Lower lobe of right lung (tissue), 2 donors: ENCODE results near the gene SMG6. TPM values are rescaled to one million over a fixed set of nuclear protein-coding genes. Genes with fewer than 3 reads are reported as not detected.
"Not testable (repeated sequence)": the region's sequence is repeated elsewhere in the genome, so short reads cannot be mapped to it uniquely, and the experiment has no call there.

ENCODE experiments used
- ATAC-seq, 2 donors: fragments of 200-7000 bp; cut with Tn5 transposase; one replicate each; pipeline ENCODE4 v1.9.1; 2020 to 2022; ENCODE audit warnings: mild to moderate bottlenecking in 2 of 2, moderate library complexity in 2 of 2
- DNase-seq: peaks from one replicate; pipeline ENCODE4 v3.0.0-alpha.2; 2020
- H3K27ac ChIP-seq: fragments of 200-600 bp; one replicate; pipeline ENCODE4 v1.8.0; 2022
- H3K27me3 ChIP-seq: fragments of 200-600 bp; one replicate; pipeline ENCODE4 v1.8.0; 2022; ENCODE audit warnings: low read depth
- H3K36me3 ChIP-seq: fragments of 200-600 bp; one replicate; pipeline ENCODE4 v1.8.0; 2022; ENCODE audit warnings: mild to moderate bottlenecking
- H3K4me1 ChIP-seq: fragments of 200-600 bp; one replicate; pipeline ENCODE4 v1.8.0; 2022
- H3K4me3 ChIP-seq: fragments of 200-600 bp; one replicate; pipeline ENCODE4 v1.8.0; 2022; ENCODE audit warnings: mild to moderate bottlenecking
- H3K9me3 ChIP-seq: fragments of 200-600 bp; one replicate; pipeline ENCODE4 v1.8.0; 2022
- intact Hi-C: fragments of 100-400 bp; cut with DNase I; formaldehyde crosslinking; loops from one replicate; pipeline ENCODE4 v1.11.0; 2022
- total RNA-seq: library from RNA; stranded (reverse); fragmentation: NEBNext Ultra II Directional; extraction: Animal tissue kit (Norgen Biotek cat#: 25700); gene quantifications from one replicate; pipeline ENCODE4 v1.2.1, GENCODE V29; 2021
- TF ChIP-seq, protein P1 (sequence below): fragments of 200-600 bp; IDR thresholded peaks from one replicate; pipeline ENCODE4 v1.8.0; 2022; ENCODE audit warnings: antibody characterized with exemption, mild to moderate bottlenecking
- donor health status: DM: no; HTN: yes; CAD: no; lungs with severe emphysema.

SMG6 gene
- total RNA-seq, 1 donor from 2014 or later: 33.8 TPM

DNA sequence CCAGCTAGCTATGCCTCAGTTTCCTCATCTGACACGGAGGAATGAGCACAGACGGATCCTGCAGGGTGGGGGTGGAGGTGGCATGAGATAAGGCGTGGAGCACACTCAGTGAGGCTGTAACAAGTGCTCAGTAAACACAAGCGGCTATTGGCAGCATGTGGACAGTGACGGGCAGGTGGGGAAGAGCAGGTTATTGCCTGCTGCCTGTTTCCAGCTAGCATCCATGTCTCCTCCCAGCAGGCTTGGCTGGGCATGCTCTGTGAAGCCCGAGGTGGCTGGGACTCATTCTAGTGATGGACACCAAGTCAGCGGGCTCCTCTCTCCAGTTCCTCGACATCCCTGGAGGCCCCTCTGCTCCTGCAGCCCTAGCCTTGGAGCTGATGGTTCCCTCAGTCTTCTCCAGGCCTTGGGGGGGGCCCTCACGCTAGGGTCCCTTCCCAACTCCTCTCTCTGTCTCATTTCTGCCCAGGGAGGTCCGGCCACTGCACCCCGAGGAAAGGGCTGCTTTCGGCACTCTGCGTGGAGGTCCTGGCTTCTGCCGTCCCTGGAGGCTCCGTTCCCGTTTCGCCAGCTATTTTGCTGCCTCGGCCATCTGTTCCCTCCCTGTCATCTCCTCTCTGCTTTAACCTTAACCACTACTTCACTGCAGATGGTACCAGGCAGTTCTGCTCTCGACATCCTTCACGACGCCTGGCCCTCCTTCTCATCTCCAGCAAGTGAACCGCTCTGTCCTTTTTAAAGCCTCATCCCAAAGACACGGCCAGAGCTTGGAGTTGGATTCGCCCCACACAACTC, 284.7 kb downstream of the SMG6 start:
- Histone ChIP-seq H3K27ac (no peak overlapping the region), H3K9me3 (no peaks in the 10 kb centered on the region), H3K4me1 (peaks cover 7% of the 10 kb centered on the region), H3K36me3 (no peaks in the 10 kb centered on the region), H3K27me3 (peaks cover 23% of the 10 kb centered on the region), H3K4me3 (no peak overlapping the region)
- no peak for DNase-seq
- TF ChIP-seq, protein P1, sequence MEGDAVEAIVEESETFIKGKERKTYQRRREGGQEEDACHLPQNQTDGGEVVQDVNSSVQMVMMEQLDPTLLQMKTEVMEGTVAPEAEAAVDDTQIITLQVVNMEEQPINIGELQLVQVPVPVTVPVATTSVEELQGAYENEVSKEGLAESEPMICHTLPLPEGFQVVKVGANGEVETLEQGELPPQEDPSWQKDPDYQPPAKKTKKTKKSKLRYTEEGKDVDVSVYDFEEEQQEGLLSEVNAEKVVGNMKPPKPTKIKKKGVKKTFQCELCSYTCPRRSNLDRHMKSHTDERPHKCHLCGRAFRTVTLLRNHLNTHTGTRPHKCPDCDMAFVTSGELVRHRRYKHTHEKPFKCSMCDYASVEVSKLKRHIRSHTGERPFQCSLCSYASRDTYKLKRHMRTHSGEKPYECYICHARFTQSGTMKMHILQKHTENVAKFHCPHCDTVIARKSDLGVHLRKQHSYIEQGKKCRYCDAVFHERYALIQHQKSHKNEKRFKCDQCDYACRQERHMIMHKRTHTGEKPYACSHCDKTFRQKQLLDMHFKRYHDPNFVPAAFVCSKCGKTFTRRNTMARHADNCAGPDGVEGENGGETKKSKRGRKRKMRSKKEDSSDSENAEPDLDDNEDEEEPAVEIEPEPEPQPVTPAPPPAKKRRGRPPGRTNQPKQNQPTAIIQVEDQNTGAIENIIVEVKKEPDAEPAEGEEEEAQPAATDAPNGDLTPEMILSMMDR: no peak
- ATAC-seq: no peak
- intact Hi-C loops: no loop called here

DNA sequence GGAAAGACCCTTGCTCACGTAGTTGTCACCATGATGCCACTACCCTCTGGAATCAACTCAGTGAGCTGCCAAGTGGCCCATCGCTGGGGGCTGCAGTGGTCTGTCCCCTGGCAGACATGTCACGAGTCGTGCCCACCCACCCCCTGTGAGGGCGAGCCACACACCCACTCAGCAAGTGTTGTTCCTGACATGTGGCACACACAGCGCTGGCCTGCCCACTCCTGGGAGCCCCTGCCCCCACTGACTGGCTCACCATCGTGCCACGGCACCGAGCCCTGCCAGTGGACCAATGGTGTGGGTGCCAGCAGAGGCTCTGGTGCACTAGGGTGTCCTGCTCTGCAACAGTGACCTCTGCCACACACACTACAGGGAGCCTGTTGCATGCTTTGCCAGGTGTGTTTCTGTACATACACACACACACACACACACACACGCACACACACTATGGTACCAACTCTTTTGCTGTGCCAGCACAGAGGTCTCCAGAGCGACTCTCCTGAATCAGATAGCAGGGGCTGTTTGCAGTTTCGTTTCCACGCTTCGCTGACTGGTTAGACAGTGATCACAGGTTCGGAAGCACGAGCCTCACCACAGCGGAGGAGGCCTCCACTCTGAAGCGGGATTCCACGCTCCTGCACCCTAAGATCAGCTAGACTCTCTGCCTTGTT, 286.2 kb downstream of the SMG6 start:
- ATAC-seq (peak in 1 of 2 donors; percentile 5), DNase-seq (no peak)
- Histone ChIP-seq H3K27me3 (peaks cover 14% of the 10 kb centered on the region), H3K9me3 (no peaks in the 10 kb centered on the region), H3K4me3 (no peak overlapping the region), H3K27ac (no peak overlapping the region), H3K36me3 (no peaks in the 10 kb centered on the region), H3K4me1 (no peaks in the 10 kb centered on the region)
- intact Hi-C loops: no loop called here
- TF ChIP-seq, protein P1: no peak

DNA sequence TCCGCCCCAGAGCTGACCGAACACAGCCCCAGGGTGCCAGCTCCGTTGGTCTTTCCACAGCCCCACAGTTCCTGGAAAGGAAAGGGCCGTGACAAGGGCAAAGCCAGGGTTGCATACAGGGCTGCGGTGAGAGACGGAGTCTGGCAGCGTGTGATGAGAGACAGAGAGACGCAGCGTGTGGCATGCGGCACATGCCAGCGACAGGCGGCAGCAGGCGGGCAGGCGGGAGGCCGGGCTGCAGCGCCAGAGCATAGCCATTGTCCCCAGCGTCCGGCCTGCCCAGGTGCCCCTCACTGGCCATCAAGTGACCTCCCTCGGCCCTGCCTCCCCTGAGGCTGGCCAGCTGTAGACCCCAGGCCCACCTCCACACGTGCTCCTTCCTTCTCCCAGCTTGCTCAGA, 287.1 kb downstream of the SMG6 start:
- ATAC-seq (no peak), DNase-seq (no peak)
- Histone ChIP-seq H3K27ac (no peak overlapping the region), H3K4me3 (no peak overlapping the region), H3K4me1 (peaks cover 9% of the 10 kb centered on the region), H3K36me3 (no peaks in the 10 kb centered on the region), H3K27me3 (peaks cover 13% of the 10 kb centered on the region), H3K9me3 (no peaks in the 10 kb centered on the region)
- TF ChIP-seq, protein P1: no peak
- intact Hi-C loops: no loop called here

DNA sequence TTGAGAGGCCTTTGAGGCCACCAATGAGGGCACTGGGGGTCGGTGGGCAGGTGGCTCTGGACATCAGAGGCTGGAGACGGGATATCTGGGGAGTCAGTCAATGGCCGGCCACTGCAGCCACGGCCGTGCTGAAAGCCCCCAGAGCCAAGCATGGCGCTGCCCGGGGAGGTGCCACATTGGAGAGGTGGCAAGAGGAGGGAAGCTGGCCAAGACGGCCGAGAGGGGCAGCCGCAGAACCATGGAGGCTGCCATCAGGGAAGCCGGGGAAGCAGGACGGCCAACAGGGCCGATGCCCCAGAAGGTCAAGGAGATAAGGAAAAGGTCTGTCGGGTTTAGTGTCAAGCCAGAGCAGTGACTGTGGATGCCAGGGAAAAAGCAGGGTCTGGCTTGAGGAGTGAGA, 288.3 kb downstream of the SMG6 start:
- DNase-seq: no peak
- no peak for ATAC-seq

DNA sequence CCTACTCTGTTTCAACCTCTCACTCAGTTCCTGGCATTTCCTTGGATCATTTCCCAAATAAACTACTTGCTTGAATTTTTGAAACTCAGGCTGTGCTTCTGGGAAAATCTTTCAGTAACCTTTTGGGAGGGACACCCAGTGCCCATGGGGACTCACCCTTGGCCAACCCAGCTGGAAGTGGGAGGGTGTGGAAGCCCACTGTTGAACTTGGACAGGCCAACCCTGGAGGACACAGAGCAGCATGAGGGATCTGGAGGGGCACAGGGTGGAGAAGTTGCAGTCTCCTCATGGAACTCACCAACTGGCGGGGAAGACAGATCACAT, 289.6 kb downstream of the SMG6 start:
- H3K9me3 ChIP-seq: no peaks in the 10 kb centered on the region
- TF ChIP-seq, protein P1: no peak
- ATAC-seq: peak; percentile 49 to 69
- no peak overlapping the region for H3K4me3 ChIP-seq
- H3K4me1 ChIP-seq: peaks cover 16% of the 10 kb centered on the region
- intact Hi-C loops: no loop called here
- no peak overlapping the region for H3K27ac ChIP-seq
- H3K36me3 ChIP-seq: no peaks in the 10 kb centered on the region
- no peak for DNase-seq
- peaks cover 13% of the 10 kb centered on the region for H3K27me3 ChIP-seq

More for the DNA sequence above, 288.3 kb downstream of the SMG6 start:
- Histone ChIP-seq H3K4me1 (peaks cover 16% of the 10 kb centered on the region), H3K36me3 (no peaks in the 10 kb centered on the region), H3K9me3 (no peaks in the 10 kb centered on the region), H3K27me3 (peaks cover 13% of the 10 kb centered on the region), H3K27ac (no peak overlapping the region), H3K4me3 (no peak overlapping the region)
- intact Hi-C loops: no loop called here
- TF ChIP-seq, protein P1: no peak

DNA sequence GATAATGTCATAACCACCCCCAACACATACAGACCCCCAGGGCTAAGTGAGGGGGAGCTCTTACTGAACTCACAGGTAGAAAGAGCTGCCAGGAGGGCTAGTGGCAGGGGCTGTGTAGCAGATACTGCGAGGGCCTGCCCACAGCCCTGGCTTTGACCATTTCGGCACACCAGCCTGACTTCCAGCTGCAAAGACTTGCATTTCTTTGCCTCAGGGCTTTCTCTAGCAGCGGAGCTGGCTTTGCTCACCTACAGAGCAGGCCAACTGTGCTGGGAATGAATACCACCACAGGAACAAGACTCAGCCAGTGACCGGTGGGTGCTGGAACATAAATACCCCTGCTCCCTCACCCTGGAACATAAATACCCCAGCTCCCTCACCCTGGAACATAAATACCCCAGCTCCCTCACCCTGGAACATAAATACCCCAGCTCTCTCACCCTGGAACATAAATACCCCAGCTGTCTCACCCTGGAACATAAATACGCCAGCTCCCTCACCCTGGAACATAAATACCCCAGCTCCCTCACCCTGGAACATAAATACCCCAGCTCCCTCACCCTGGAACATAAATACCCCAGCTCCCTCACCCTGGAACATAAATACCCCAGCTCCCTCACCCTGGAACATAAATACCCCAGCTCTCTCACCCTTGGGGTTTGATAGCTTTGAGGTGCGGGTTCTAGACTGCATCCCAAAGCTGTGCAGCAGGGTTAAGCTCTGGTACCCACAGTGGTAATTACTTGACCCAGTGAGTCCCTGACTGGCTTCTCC, 290.2 kb downstream of the SMG6 start:
- H3K36me3 ChIP-seq, H3K4me3 ChIP-seq, H3K9me3 ChIP-seq, DNase-seq, H3K27ac ChIP-seq, intact Hi-C loops: not testable (repeated sequence)
- ATAC-seq: peak in 1 of 2 donors; percentile 23
- peaks cover 16% of the 10 kb centered on the region for H3K4me1 ChIP-seq
- H3K27me3 ChIP-seq: peaks cover 13% of the 10 kb centered on the region
